GM18951 (cell line): ENCODE results near the gene TRABD2B.

Experiments used
- POLR2A ChIP-seq: IDR thresholded peaks from 4 replicates; pipeline ENCODE4 v1.6.1; 2011; ENCODE audit warnings: mild to moderate bottlenecking; ENCODE audit not compliant: insufficient read length, insufficient read depth; ENCODE audit errors: extremely low read depth
- in situ Hi-C: fragments of 300-500 bp; cut with MboI; formaldehyde crosslinking; loops from one replicate; pipeline ENCODE4 v1.12.0; 2022; ENCODE audit warnings: low sequenced_read_pairs, mixed read lengths, inconsistent platforms; ENCODE audit not compliant: unreplicated experiment

The TRABD2B gene

GRCh38 chr1:47720111-47720510 is 277.1 kb downstream of the TRABD2B start:
- no peak for TF ChIP-seq POLR2A
- in situ Hi-C loops, result loop anchor here (25.0 kb wide), 1 partner anchor 508 kb away; no protein-coding TSS in a partner anchor

- no peak for TF ChIP-seq POLR2A
These were observed 279.8 kb downstream of the TRABD2B start for GRCh38 chr1:47717341-47717740.

GRCh38 chr1:47713975-47714767 is 283.0 kb downstream of the TRABD2B start:
- in situ Hi-C loops, result loop anchor here (5.0 to 25.0 kb wide), 2 partner anchors 282 to 502 kb away; no protein-coding TSS in a partner anchor
- no peak for TF ChIP-seq POLR2A

More at GRCh38 chr1:47717341-47717740, 279.8 kb downstream of the TRABD2B start:
- in situ Hi-C loops, result loop anchor here (25.0 kb wide), 1 partner anchor 505 kb away; no protein-coding TSS in a partner anchor

- no peak for TF ChIP-seq POLR2A
- in situ Hi-C loops, result loop anchor here (5.0 to 25.0 kb wide), 2 partner anchors 281 to 501 kb away; no protein-coding TSS in a partner anchor
These were observed 283.7 kb downstream of the TRABD2B start for GRCh38 chr1:47713333-47713953.

- no peak for TF ChIP-seq POLR2A
- in situ Hi-C loops, result loop anchor here (5.0 to 25.0 kb wide), 2 partner anchors 280 to 500 kb away; no protein-coding TSS in a partner anchor
These were observed 284.4 kb downstream of the TRABD2B start for GRCh38 chr1:47712596-47713299.

GRCh38 chr1:47711848-47712492 is 285.2 kb downstream of the TRABD2B start:
- in situ Hi-C loops, result loop anchor here (5.0 to 25.0 kb wide), 2 partner anchors 280 to 500 kb away; no protein-coding TSS in a partner anchor
- TF ChIP-seq POLR2A, result no peak

- TF ChIP-seq POLR2A, result no peak
- in situ Hi-C loops, result loop anchor here (5.0 to 25.0 kb wide), 2 partner anchors 279 to 499 kb away; no protein-coding TSS in a partner anchor
These were observed 285.9 kb downstream of the TRABD2B start for GRCh38 chr1:47711184-47711847.
